ENCODE measurements around the gene CIT. TPM values are rescaled to one million over a fixed set of nuclear protein-coding genes. Genes with fewer than 3 reads are reported as not detected.
A peak's percentile ranks its signal among the peaks of the same experiment; 100 is the strongest.

The CIT gene
- total RNA-seq, 1 donor from 2014 or later: 98.5 TPM

GRCh38 chr12:119644930-119645329, 232.2 kb downstream of the CIT start:
- H3K4me3 Mint-ChIP-seq: no peak overlapping the region
- H3K27me3 Mint-ChIP-seq (ENCODE audit: insufficient read depth, low read depth): no peaks in the 10 kb centered on the region
- H3K36me3 ChIP-seq: no peaks in the 10 kb centered on the region
- H2AFZ ChIP-seq (replicated peaks): no peak overlapping the region
- no peak for TF ChIP-seq EZH2 (IDR thresholded peaks at IDR 0.05)
- TF ChIP-seq, protein P1, sequence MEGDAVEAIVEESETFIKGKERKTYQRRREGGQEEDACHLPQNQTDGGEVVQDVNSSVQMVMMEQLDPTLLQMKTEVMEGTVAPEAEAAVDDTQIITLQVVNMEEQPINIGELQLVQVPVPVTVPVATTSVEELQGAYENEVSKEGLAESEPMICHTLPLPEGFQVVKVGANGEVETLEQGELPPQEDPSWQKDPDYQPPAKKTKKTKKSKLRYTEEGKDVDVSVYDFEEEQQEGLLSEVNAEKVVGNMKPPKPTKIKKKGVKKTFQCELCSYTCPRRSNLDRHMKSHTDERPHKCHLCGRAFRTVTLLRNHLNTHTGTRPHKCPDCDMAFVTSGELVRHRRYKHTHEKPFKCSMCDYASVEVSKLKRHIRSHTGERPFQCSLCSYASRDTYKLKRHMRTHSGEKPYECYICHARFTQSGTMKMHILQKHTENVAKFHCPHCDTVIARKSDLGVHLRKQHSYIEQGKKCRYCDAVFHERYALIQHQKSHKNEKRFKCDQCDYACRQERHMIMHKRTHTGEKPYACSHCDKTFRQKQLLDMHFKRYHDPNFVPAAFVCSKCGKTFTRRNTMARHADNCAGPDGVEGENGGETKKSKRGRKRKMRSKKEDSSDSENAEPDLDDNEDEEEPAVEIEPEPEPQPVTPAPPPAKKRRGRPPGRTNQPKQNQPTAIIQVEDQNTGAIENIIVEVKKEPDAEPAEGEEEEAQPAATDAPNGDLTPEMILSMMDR (IDR thresholded peaks at IDR 0.05): no peak
- no peak for TF ChIP-seq EZH2phosphoT487 (IDR thresholded peaks at IDR 0.05)
- no peaks in the 10 kb centered on the region for H3K9me3 ChIP-seq (ENCODE audit: low read depth)
- H3K4me1 Mint-ChIP-seq: no peaks in the 10 kb centered on the region
- DNase-seq (ENCODE audit: low spot score): no peak
- no peaks in the 10 kb centered on the region for H3K79me2 ChIP-seq (ENCODE audit: low read depth)
- H3K4me1 ChIP-seq: no peaks in the 10 kb centered on the region
- no peak overlapping the region for H3K27ac ChIP-seq
- H3F3A ChIP-seq (ENCODE audit: low read depth): no peaks in the 10 kb centered on the region
- H3K9ac ChIP-seq: no peak overlapping the region
- H4K20me1 ChIP-seq (ENCODE audit: low read depth): no peaks in the 10 kb centered on the region
- H3K36me3 Mint-ChIP-seq: no peaks in the 10 kb centered on the region
- no peak overlapping the region for H3K27ac Mint-ChIP-seq
- H3K9me3 Mint-ChIP-seq: peaks cover 2% of the 10 kb centered on the region
- H3K4me3 ChIP-seq: no peak overlapping the region
- no peaks in the 10 kb centered on the region for H3K27me3 ChIP-seq
- H3K4me2 ChIP-seq: no peak overlapping the region

DNA sequence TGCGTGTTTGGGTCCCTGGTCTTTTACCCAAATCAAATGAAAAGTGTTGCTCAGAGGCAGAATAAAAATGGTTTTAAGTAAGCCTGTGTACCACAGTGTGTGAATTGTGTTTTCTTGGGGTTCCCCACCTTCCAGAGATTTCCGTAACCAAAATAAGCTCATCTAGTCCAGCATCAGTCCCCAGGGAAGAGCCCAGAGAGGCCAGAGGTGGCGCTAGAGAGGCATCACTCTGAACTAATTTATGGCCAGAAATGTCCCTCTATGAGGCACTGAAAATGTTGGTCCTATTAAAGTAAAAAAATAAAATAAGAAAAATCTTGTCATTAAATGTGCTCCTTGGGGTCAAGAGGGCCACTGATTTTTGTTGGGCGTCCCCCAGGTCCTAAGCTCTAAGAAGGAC, 234.1 kb downstream of the CIT start:
- no peak overlapping the region for H3K9ac ChIP-seq
- Mint-ChIP-seq H3K27ac (no peak overlapping the region), H3K36me3 (no peaks in the 10 kb centered on the region), H3K4me1 (no peaks in the 10 kb centered on the region), H3K27me3 (ENCODE audit: insufficient read depth, low read depth) (no peaks in the 10 kb centered on the region), H3K4me3 (no peak overlapping the region), H3K9me3 (peaks cover 2% of the 10 kb centered on the region)
- no peak overlapping the region for H3K4me2 ChIP-seq
- no peaks in the 10 kb centered on the region for H3K4me1 ChIP-seq
- H3K27me3 ChIP-seq: peaks cover 1% of the 10 kb centered on the region
- no peaks in the 10 kb centered on the region for H3F3A ChIP-seq (ENCODE audit: low read depth)
- no peak overlapping the region for H3K4me3 ChIP-seq
- DNase-seq (ENCODE audit: low spot score): peak; percentile 41
- TF ChIP-seq, protein P1 (IDR thresholded peaks at IDR 0.05): peak; percentile 65
- TF ChIP-seq EZH2 (IDR thresholded peaks at IDR 0.05) (no peak), EZH2phosphoT487 (IDR thresholded peaks at IDR 0.05) (no peak)
- no peak overlapping the region for H2AFZ ChIP-seq (replicated peaks)
- H3K36me3 ChIP-seq: no peaks in the 10 kb centered on the region
- H3K79me2 ChIP-seq (ENCODE audit: low read depth): no peaks in the 10 kb centered on the region
- no peak overlapping the region for H3K27ac ChIP-seq
- H3K9me3 ChIP-seq (ENCODE audit: low read depth): no peaks in the 10 kb centered on the region
- no peaks in the 10 kb centered on the region for H4K20me1 ChIP-seq (ENCODE audit: low read depth)

MicroRNA genes within 50 kb of the gene (microRNA counts, 767-probe panel; counts per million panel counts)
- 460 counts per million, percentile 90 among the panel's probes with 10 or more counts for microRNA hsa-miR-1178

Small RNAs within 50 kb of the gene (microRNA-seq; reads per million reads assigned to microRNA genes)
- not detected for gene MIR1178

Other genes with a start within 250 kb of the CIT start
- 24.5 and 25.3 TPM in 2 replicates for gene PRKAB1, start 209.2 kb downstream of the CIT start, total RNA-seq (ENCODE audit: low replicate concordance)
- 2.5 and 3.8 TPM in 2 replicates for gene BICDL1, start 111.9 kb upstream of the CIT start, total RNA-seq (ENCODE audit: low replicate concordance)
- 17.5 and 24.5 TPM in 2 replicates for gene RAB35, start 239.4 kb upstream of the CIT start, total RNA-seq (ENCODE audit: low replicate concordance)

Measured in neural progenitor cell (in vitro differentiated cells).